ENCODE measurements around the gene DHRS4L2. TPM values are rescaled to one million over a fixed set of nuclear protein-coding genes. Genes with fewer than 3 reads are reported as not detected.
"Not testable (repeated sequence)": the region's sequence is repeated elsewhere in the genome, so short reads cannot be mapped to it uniquely, and the experiment has no call there.

Gene DHRS4L2
- total and polyA plus RNA-seq, 7 donors = 8.0 to 62.7 (median 20.0) TPM

DNA sequence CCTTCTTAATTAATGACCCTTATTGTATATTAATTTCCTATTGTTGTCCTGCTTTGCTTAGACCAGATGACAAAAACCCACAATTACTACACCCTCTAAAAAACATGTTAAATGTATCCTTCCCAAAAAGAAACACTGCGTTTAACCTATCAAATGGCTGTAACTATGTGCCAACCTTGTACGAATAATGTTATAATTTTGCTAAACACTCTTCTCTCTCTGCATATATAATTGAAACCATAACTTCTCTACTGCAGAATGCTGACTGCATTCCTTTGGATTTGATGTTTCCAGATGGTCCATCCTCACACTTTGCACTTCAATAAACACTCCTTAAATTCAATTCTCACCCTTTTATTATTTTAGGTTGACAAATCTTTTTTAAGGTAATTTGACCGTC lies 31.8 kb downstream of the DHRS4L2 start:
- H3K4me3 ChIP-seq; H3K27me3 ChIP-seq; H3K36me3 ChIP-seq; intact Hi-C loops (cut with DNase I); H3K4me1 ChIP-seq; H3K27ac ChIP-seq; DNase-seq; H3K9me3 ChIP-seq: not testable (repeated sequence)
- WGBS, 2 donors = 95% methylated on average over 3 of the region's 3 CpGs

- H3K4me3 ChIP-seq; intact Hi-C loops (cut with DNase I); H3K27ac ChIP-seq; H3K27me3 ChIP-seq; H3K9me3 ChIP-seq; DNase-seq; H3K4me1 ChIP-seq; H3K36me3 ChIP-seq: not testable (repeated sequence)
- 89 to 94% methylated on average over 3 of the region's 3 CpGs for WGBS, 2 donors
These were observed 36.2 kb downstream of the DHRS4L2 start for GRCh38 chr14:24024939-24025418.

- H3K4me1 ChIP-seq; H3K4me3 ChIP-seq; H3K36me3 ChIP-seq; H3K9me3 ChIP-seq; H3K27ac ChIP-seq; DNase-seq; intact Hi-C loops (cut with DNase I); H3K27me3 ChIP-seq: not testable (repeated sequence)
- 95 to 99% methylated on average over 2 of the region's 3 CpGs for WGBS, 2 donors
These were observed 41.0 kb downstream of the DHRS4L2 start for GRCh38 chr14:24029687-24030086.

DNA sequence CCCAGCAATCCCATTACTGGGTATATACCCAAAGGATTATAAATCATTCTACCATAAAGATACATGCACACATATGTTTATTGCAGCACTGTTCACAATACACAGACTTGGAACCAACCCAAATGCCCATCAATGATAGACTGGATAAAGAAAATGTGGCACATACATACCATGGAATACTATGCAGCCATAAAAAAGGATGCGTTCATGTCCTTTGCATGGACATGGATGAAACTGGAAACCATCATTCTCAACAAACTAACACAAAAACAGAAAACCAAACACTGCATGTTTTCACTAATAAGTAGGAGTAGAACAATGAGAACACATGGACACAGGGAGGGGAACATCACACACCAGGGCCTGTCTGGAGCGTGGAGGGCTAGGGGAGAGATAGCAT lies 42.6 kb downstream of the DHRS4L2 start:
- H3K4me1 ChIP-seq; intact Hi-C loops (cut with DNase I); H3K27me3 ChIP-seq; H3K27ac ChIP-seq; H3K4me3 ChIP-seq; H3K36me3 ChIP-seq; H3K9me3 ChIP-seq; DNase-seq: not testable (repeated sequence)
- 92 to 93% methylated on average over 2 of the region's 2 CpGs for WGBS, 2 donors

DNA sequence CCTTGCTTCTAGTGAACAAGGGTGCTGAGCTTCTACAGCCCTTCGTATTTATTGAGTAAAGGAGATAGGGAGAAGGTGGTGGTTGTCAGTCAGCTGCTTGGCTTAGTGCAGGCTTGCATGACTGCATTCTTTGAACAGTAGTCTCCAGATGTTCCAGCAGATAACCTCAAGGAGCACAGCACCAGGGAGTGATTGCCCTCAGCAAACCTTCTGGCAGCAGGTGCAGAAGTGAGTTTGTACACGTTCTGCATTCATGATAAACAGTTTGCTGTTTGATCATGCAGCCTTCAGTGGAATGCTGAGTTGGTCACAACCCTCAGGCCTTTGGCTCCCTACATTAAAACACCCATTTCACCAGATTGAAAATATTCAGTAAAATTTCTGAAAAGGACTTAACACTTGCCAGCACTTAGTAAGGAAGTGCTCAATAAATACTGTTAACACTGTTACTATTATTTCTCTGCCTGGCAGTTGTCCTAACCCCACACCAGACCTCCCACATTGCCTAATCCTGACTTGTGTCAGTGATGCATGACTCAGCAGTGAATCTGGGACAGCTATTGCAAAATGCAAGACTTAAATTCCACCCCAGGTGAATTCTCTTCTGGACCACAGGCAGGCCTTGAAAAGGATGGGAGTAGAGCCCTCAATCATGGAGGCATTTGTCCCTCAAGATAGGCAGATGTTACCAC lies 44.1 kb downstream of the DHRS4L2 start:
- intact Hi-C loops (cut with DNase I) = no loop called here
- no peaks in the 10 kb centered on the region for H3K9me3 ChIP-seq
- no peak overlapping the region for H3K4me3 ChIP-seq
- no peaks in the 10 kb centered on the region for H3K27me3 ChIP-seq
- 73 to 85% methylated on average over 2 of the region's 2 CpGs for WGBS, 2 donors
- H3K4me1 ChIP-seq = peaks cover 0 to 6% (median 0%) of the 10 kb centered on the region in 4 donors
- no peak for DNase-seq
- H3K36me3 ChIP-seq = no peaks in the 10 kb centered on the region
- no peak overlapping the region for H3K27ac ChIP-seq
- no peak for TF ChIP-seq POLR2A (IDR thresholded peaks at IDR 0.05)
- no peak for TF ChIP-seq POLR2AphosphoS5 (IDR thresholded peaks at IDR 0.05)
- no peak for TF ChIP-seq EP300 (IDR thresholded peaks at IDR 0.05)
- TF ChIP-seq CTCF (IDR thresholded peaks at IDR 0.05) = no peak

DNA sequence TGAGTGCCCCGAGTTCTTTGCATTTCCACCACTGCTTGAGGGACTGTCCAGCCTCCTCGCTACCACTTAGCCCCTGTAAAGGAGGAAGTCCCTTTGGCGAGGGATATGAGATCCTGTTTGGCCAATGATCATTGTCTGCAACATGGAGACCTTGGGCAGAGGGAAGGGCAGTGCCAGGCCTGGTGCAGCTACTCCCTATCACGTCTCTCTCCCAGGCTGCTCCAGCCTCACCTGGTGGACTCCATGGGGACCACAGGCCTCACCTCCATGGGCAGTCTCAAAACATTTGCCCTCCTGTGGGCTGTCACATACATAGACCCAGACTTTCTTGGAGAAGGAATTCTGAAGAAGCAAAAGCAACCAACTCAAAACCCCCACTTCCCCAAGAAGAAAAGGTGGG lies 47.0 kb downstream of the DHRS4L2 start:
- peak overlapping the region; percentile 42 to 59 (median 54) for H3K4me3 ChIP-seq
- peak in 1 of 4 experiments; percentile 6 for TF ChIP-seq CTCF (IDR thresholded peaks at IDR 0.05)
- intact Hi-C loops (cut with DNase I) = loop anchor here (1.0 to 5.0 kb wide), 2 partner anchors 21 to 48 kb away; partner anchors contain the start of gene DHRS4L2
- 19 to 44% methylated on average over 3 of the region's 4 CpGs for WGBS, 2 donors
- not testable (repeated sequence) for H3K9me3 ChIP-seq, H3K36me3 ChIP-seq, H3K27me3 ChIP-seq, H3K4me1 ChIP-seq, DNase-seq
- H3K27ac ChIP-seq = peak overlapping the region; percentile 84 to 93 (median 88)

All from sigmoid colon (tissue), 7 donors.